ENCODE data around the gene DLEC1. TPM values are rescaled to one million over a fixed set of nuclear protein-coding genes. Genes with fewer than 3 reads are reported as not detected.
"Not testable (repeated sequence)": the region's sequence is repeated elsewhere in the genome, so short reads cannot be mapped to it uniquely, and the experiment has no call there.

DLEC1 gene
- total RNA-seq, 1 donor from 2014 or later: not detected

DNA sequence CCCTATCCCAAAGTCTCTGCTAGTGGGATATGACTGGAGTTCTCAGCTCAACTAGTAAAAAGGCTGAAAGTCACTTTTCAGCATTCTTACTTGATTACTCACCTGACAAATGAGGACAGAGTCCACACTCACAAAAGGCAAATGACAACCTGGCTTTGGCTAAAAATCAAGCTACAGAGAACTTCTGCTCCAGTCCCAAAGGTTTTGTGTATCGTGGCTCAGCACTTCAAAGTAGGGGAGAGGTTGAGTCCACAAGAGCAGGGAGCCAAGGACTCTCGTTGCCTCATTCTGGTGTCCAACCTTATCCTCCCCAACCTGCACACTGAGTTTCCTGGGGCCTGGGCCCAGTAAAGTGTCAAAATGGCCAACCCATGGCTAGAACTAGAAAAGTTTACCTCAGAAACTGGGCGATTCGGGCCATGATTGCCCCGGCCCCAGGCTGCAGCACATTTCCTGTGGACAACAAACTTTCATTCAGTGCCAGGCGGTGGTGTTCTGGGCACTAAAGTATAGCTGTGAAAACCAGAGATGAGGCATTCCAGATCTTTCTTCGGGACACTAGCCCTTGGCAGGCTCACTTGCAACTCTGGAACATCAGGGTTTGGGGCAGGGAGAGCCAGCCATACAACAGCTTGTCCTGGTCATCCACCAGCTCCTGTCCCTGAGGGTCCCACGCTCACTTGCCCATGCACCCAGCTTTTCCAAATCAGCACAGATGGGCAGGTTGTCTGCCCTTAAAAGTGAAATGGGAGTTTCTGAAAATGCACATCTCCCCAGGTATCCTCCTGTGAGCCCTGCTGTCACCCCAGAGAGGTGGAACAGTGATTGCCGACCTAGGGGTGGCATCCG lies 94.8 kb downstream of the DLEC1 start:
- DNase-seq (ENCODE audit: extremely low read depth, low read depth, low spot score): no peak

DNA sequence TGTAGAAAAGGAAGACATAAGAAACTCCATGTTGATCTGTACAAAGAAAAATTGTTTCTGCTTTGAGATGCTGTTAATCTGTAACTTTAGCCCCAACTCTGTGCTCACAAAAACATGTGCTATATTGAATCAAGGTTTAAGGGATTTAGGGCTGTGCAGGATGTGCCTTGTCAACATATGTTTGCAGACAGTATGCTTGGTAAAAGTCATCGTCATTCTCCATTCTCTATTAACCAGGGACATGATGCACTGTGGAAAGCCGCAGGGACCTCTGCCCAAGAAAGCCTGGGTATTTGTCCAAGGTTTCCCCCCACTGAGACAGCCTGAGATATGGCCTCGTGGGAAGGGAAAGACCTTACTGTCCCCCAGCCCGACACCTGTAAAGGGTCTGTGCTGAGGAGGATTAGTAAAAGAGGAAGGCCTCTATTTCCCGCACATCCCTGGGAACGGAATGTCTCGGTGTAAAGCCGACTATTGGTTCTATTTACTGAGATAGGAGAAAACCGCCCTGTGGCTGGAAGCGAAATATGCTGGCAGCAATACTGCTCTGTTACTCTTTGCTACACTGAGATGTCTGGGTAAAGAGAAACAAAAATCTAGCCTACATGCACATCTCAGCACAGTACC lies 95.6 kb downstream of the DLEC1 start:
- DNase-seq (ENCODE audit: extremely low read depth, low read depth, low spot score): not testable (repeated sequence)

DNA sequence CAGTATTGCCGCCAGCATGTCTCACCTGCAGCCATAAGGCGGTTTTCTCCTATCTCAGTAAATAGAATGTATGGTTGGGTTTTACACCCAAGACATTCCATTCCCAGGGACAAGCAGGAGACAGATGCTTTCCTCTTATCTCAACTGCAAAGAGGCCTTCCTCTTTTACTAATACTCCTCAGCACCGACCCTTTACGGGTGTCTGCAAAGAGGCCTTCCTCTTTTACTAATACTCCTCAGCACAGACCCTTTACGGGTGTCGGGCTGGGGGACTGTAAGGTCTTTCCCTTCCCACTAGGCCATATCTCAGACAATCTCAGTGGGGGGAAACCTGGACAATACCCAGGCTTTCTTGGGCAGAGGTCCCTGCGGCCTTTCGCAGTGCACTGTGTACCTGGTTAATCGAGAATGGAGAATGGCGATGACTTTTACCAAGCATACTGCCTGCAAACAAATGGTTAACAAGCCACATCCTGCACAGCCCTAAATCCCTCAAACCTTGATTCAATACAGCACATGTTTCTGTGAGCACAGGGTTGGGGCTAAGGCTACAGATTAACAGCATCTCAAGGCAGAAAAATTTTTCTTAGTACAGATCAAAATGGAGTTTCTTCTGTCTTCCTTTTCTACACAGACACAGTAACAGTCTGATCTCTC lies 96.7 kb downstream of the DLEC1 start:
- DNase-seq (ENCODE audit: extremely low read depth, low read depth, low spot score): not testable (repeated sequence)

DNA sequence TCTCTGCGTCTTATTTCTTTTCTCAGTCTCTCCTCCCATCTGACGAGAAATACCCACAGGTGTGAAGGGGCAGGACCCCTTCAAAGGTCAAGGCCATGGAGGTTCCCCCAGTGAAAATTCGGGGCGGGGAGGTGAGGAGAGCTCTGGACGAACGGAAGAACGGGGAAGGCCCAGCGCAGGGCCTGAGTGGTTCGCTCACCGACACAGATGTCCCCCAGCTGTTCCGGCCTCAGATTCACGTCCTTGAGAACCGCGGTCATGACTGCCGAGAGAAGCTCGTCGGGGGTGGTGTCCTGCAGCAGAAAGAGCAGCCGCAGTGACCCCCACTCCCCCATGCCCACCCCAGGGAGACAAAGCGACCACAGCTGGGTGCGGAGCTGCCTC lies 97.4 kb downstream of the DLEC1 start:
- DNase-seq (ENCODE audit: extremely low read depth, low read depth, low spot score): no peak

DNA sequence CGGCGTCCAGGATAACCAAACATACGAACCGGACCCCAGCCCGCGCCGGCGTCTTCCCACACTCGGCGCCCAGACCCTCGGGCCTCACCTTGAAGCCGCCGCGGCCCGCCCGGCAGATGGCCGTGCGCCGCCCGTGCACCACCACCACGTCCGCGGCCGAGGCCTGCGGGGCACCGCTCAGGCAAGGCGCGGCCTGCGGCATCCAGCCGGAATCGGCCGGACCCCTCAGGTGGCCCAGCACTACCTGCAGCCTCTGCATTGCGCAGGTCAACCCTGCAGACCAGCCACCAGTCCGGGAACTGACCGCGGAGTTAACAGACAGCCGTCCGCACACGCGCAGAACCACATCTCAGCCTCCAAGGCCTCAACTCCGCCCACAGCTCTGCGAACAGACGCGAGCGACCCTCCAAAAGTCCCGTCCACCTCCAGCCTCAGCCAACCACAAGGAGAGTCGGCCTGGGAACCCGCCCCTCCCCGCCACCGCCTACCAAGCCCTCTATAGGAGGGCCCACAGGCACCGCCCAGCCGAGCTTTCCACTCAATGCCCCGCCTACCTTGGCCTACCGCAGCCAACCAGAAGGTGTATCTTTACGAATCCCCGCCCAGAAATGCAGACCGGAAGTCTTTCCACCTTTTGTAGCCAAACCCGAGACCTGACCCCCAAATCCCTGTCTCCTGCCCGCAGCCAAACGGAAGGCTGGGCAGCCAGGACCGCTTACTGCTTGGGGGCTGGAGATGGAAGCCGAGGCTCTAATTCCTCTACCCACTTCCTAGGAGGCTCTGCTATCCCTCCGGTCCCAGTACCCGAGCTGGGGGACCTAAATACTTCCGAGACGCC lies 98.0 kb downstream of the DLEC1 start, which contains the start of gene ACAA1:
Gene ACAA1, minus strand, starts transcription at position 351 of the 838 bp plus-strand sequence. Its CDS starts 92 bp downstream, at position 259.
- peak; percentile 87 for DNase-seq (ENCODE audit: extremely low read depth, low read depth, low spot score)

DNA sequence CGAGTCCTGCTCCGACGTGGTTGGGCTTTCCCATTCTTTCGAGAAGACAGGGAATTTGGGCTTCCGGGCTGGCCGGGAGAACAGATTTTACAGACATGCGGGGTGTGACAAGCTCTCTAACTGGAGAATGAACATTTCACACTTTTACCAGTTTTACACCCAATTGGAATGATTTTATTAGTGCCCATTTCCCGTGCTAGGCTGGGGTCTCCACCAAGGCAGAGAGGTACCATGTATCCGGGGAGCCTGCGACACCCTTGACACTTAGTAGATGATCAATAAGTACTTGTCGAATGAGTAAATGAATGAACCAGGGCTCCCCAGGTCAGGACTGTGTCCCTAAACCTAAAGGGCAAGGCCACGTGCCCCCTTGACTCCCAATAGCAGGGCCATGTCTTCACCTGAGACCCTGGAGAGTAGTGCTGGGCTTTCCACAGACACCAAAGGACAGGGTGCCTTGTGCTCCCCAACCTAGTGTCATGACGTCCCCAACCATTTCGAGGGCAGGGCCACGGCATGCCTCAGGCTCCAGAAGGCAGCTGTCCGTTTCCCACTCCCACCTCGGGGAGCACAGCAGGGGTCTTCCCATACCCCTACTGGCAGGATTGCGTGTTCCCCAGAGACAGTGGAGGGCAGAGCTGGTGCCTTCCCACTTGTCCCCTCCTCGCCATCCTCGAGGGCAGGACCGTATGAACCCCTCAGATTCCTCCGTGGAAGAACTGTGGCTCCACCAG lies 98.8 kb downstream of the DLEC1 start:
- no peak for DNase-seq (ENCODE audit: extremely low read depth, low read depth, low spot score)

DNA sequence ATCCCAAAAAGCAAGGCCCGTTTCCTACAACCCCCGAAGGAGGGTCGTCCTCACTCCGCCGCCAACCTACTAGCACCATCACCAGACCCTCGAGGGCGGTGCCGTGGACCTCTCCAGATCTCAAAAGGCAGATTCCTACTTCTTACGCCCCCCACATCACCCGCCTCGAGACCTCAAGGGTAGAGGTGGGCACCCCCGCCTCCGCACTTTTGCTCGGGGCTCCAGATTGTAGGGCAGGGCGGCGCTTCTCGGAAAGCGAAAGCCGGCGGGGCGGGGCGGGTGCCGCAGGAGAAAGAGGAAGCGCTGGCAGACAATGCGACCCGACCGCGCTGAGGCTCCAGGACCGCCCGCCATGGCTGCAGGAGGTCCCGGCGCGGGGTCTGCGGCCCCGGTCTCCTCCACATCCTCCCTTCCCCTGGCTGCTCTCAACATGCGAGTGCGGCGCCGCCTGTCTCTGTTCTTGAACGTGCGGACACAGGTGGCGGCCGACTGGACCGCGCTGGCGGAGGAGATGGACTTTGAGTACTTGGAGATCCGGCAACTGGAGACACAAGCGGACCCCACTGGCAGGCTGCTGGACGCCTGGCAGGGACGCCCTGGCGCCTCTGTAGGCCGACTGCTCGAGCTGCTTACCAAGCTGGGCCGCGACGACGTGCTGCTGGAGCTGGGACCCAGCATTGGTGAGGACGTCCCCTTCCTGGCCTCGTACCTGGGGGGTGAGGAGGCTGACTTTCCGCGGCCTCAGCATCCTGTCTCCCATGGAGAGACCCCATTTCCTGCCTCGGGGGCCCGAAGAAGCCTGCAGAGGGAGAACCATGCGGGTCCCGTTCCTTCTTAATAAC lies 99.6 kb downstream of the DLEC1 start, which contains the start of gene MYD88:
Gene MYD88, plus strand, starts transcription at position 313 of the 842 bp plus-strand sequence. Its CDS starts 40 bp downstream, at position 353.
- no peak for DNase-seq (ENCODE audit: extremely low read depth, low read depth, low spot score)

DNA sequence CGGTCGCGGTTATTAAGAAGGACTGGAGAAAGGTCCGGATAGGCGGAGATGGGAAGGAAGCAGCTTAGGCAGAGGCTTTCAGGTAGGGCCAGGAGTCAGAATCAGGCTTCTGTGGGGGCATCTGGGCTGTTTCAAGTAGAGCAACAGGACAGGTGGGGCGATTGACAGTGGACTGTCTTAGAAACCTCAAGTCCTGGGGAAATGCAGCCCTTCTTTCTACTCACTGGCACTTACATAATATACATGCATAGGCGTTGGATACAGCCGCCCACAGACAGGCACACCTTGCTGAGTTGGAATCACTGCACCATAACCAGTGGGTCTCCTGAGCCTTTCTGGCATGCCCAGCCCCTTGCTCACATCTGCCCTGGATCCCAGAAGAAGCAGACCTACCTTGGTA lies 100.2 kb downstream of the DLEC1 start:
- no peak for DNase-seq (ENCODE audit: extremely low read depth, low read depth, low spot score)

DNA sequence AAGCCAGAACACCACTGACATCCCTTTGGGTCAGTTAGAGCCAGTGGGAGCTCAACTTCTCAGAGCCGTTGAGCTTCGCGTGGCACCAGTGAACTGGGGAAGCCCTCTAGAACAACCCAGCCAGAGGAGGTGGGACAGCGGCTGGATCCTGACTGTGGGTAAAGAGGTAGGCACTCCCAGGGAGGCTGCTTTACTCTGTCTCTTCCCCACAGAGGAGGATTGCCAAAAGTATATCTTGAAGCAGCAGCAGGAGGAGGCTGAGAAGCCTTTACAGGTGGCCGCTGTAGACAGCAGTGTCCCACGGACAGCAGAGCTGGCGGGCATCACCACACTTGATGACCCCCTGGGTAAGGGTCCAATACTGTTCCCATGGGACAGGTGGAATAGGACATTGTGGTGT lies 100.6 kb downstream of the DLEC1 start:
- DNase-seq (ENCODE audit: extremely low read depth, low read depth, low spot score): no peak

DNA sequence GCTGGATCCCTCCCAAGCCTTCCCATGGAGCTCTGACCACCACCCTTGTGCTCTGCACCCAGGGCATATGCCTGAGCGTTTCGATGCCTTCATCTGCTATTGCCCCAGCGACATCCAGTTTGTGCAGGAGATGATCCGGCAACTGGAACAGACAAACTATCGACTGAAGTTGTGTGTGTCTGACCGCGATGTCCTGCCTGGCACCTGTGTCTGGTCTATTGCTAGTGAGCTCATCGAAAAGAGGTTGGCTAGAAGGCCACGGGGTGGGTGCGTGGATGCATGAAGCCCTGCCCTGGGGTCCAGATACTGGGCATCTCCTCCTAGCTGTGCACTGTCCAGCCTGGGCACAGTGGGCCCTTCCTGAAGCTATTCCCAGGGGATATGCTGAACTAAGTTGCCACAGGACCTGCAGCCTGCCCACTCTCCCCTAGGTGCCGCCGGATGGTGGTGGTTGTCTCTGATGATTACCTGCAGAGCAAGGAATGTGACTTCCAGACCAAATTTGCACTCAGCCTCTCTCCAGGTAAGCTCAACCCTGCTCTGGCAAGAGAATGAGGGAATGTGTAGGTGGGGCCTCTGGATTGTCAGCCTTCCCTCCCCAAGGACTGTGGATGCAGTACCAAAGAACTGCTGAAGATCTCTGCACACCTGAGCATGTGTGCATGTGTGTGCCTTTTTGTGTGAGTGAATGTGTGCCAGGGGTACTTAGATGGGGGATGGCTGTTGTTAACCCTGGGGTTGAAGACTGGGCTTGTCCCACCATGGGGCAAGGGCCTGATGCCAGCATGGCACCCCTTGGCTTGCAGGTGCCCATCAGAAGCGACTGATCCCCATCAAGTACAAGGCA lies 101.5 kb downstream of the DLEC1 start:
- no peak for DNase-seq (ENCODE audit: extremely low read depth, low read depth, low spot score)

DNA sequence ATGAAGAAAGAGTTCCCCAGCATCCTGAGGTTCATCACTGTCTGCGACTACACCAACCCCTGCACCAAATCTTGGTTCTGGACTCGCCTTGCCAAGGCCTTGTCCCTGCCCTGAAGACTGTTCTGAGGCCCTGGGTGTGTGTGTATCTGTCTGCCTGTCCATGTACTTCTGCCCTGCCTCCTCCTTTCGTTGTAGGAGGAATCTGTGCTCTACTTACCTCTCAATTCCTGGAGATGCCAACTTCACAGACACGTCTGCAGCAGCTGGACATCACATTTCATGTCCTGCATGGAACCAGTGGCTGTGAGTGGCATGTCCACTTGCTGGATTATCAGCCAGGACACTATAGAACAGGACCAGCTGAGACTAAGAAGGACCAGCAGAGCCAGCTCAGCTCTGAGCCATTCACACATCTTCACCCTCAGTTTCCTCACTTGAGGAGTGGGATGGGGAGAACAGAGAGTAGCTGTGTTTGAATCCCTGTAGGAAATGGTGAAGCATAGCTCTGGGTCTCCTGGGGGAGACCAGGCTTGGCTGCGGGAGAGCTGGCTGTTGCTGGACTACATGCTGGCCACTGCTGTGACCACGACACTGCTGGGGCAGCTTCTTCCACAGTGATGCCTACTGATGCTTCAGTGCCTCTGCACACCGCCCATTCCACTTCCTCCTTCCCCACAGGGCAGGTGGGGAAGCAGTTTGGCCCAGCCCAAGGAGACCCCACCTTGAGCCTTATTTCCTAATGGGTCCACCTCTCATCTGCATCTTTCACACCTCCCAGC lies 102.4 kb downstream of the DLEC1 start:
- DNase-seq (ENCODE audit: extremely low read depth, low read depth, low spot score): no peak

DNA sequence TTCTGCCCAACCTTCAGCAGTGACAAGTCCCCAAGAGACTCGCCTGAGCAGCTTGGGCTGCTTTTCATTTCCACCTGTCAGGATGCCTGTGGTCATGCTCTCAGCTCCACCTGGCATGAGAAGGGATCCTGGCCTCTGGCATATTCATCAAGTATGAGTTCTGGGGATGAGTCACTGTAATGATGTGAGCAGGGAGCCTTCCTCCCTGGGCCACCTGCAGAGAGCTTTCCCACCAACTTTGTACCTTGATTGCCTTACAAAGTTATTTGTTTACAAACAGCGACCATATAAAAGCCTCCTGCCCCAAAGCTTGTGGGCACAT lies 102.9 kb downstream of the DLEC1 start:
- no peak for DNase-seq (ENCODE audit: extremely low read depth, low read depth, low spot score)

DNA sequence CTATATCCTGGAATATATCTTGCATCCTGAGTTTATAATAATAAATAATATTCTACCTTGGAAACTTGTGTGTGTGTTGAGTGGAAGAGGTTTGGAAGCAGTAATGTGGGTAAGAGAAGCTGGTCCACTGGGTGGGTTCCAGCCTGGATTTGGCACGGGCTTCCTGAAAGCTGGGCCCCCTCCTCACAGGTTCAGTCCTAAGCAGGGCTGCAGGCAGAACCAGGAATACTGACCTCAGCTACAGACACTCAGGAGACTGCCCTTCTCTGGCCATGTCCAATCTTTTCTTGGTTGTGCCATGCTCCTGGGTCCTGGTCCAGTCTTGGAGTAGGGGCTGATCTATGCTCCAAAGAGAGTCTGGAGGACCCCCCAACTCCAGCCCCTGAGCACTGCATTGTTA lies 104.0 kb downstream of the DLEC1 start:
- no peak for DNase-seq (ENCODE audit: extremely low read depth, low read depth, low spot score)

DNA sequence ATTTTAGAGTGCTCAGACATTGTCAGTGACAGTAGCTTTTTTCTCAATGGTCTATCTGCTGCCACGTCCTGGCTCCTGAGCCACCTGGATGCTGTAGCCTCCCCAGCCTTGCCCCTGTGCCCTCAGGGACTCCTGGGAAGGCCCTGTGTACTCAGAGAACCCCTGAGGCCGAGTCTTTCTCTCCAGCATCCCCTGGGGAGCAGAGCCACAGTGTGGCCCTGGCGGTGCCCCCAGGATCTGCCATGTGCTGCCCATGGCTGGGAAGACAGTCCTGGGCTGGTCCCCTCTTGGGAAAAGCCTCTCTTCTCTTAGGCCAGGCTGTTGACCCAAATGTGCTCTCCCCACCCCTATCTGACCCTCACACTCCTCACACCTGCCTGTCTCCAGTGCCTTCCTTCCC lies 104.5 kb downstream of the DLEC1 start:
- DNase-seq (ENCODE audit: extremely low read depth, low read depth, low spot score): no peak

DNA sequence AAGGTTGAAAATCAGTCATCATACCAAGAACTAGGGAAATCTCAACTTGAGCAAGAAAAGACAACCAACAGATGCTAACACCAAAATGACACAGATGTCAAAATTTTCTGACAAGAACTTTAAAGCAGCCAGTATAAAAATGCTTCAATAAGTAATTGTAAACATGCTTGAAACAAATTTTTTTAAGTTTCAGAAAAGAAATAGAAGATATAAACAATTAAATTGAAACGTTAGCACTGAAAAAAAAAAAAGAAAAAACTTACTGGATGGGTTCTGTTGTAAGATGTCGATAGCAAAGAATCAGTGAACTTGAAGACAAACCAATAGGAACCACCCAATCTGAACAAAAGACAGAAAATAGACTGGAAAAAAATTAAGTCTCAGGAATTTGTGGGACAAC lies 107.5 kb downstream of the DLEC1 start:
- DNase-seq (ENCODE audit: extremely low read depth, low read depth, low spot score): no peak

DNA sequence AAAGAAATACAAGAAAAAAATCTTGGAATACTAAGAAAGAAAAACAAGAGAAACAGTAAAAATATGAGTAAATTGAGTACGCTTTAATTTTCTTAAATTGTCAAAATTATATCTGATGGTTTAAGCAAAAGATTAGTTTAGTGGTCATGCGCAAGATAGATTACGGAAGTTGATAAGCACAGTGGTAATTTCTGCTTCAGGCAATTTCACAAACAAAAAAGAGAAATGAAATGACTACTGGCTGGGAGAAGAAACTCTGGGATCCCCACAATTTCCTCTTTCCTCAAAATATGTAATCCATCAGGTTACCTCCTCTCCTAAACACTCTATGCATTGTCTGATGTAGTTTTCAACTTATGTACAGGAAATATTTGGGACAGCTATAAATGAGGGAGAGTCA lies 108.4 kb downstream of the DLEC1 start:
- DNase-seq (ENCODE audit: extremely low read depth, low read depth, low spot score): no peak

DNA sequence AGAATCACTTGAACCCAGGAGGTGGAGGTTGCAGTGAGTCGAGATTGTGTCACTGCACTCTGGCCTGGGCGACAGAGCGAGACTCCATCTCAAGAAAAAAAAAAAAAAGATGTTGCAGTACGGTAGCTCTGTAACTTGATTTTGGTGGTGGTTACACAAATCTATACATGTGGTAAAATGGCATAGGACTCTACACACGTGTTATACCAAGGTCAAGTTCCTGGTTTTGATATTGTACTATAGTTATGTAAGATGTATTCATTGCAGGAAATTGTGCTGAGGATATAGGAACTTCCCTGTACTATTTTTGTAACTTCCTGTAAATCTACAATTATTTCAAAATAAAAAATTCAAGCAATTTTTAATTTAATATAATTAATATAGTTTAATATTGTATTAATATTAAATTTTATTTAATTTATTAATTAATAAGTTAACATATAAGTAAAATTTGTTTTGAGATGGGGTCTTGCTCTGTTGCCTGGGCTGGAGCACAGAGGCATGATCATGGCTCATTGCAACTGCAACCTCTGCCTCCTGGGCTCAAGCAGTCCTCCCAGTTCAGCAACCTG lies 109.4 kb downstream of the DLEC1 start:
- DNase-seq (ENCODE audit: extremely low read depth, low read depth, low spot score): no peak

Data from glomerular endothelial cell (primary cell).